K562 (cell line): ENCODE data around the gene CDADC1.

Source experiments
- BRF2 ChIP-seq: IDR thresholded peaks from 3 replicates; pipeline ENCODE4 v1.6.1; 2011; ENCODE audit warnings: borderline replicate concordance, mild to moderate bottlenecking; ENCODE audit not compliant: insufficient read length, insufficient read depth
- CBX3 ChIP-seq, 2 experiments: IDR thresholded peaks; 1 replicate in 1 of 2; 2 replicates in 1 of 2; pipeline ENCODE4 v1.6.1; 2012; ENCODE audit warnings: inconsistent platforms in 2 of 2, low read length in 2 of 2, borderline replicate concordance in 1 of 2, control low read depth in 1 of 2
- EZH2 ChIP-seq: IDR thresholded peaks from 2 replicates; pipeline ENCODE4 v1.6.1; 2012; ENCODE audit warnings: low read depth, mild to moderate bottlenecking, inconsistent platforms, low read length, borderline replicate concordance
- GABPB1 ChIP-seq: sonication (generic); formaldehyde crosslinking; IDR thresholded peaks from 2 replicates; pipeline ENCODE4 v1.8.0; 2022; ENCODE audit warnings: mild to moderate bottlenecking, missing genetic modification reagents
- POLR2A ChIP-seq: fragments of 450-650 bp; conservative IDR thresholded peaks from 2 replicates; pipeline ENCODE4 v1.6.1; 2016
- SP1 ChIP-seq: sonication (generic); formaldehyde crosslinking; IDR thresholded peaks from 2 replicates; pipeline ENCODE4 v1.8.1; 2022; ENCODE audit warnings: mild to moderate bottlenecking, missing genetic modification reagents
- TAF1 ChIP-seq: IDR thresholded peaks from 2 replicates; pipeline ENCODE4 v1.6.1; 2011; ENCODE audit warnings: mild to moderate bottlenecking, low read length, moderate library complexity; ENCODE audit not compliant: insufficient read depth, control insufficient read depth, severe bottlenecking; ENCODE audit errors: extremely low read depth
- TF ChIP-seq, protein P1 (sequence below), 2 experiments: fragments of 450-650 bp; formaldehyde crosslinking in 1 of 2; IDR thresholded peaks; 2 replicates each; pipeline versions ENCODE4 v1.4.0 to v1.6.1; 2014 to 2020; ENCODE audit warnings: mild to moderate bottlenecking in 2 of 2, borderline replicate concordance in 1 of 2, low read depth in 1 of 2

GRCh38 chr13:49213539-49213938, 34.2 kb upstream of the CDADC1 start:
- TF ChIP-seq TAF1 (no peak), POLR2A (no peak), EZH2 (no peak), SP1 (CRISPR knock-in tag) (no peak), GABPB1 (CRISPR knock-in tag) (no peak), CBX3 (IDR thresholded peaks at IDR 0.05; ENCODE audit: borderline replicate concordance in 1 of 2, low read length in 2 of 2) (no peak), BRF2 (no peak)
- TF ChIP-seq, protein P1, sequence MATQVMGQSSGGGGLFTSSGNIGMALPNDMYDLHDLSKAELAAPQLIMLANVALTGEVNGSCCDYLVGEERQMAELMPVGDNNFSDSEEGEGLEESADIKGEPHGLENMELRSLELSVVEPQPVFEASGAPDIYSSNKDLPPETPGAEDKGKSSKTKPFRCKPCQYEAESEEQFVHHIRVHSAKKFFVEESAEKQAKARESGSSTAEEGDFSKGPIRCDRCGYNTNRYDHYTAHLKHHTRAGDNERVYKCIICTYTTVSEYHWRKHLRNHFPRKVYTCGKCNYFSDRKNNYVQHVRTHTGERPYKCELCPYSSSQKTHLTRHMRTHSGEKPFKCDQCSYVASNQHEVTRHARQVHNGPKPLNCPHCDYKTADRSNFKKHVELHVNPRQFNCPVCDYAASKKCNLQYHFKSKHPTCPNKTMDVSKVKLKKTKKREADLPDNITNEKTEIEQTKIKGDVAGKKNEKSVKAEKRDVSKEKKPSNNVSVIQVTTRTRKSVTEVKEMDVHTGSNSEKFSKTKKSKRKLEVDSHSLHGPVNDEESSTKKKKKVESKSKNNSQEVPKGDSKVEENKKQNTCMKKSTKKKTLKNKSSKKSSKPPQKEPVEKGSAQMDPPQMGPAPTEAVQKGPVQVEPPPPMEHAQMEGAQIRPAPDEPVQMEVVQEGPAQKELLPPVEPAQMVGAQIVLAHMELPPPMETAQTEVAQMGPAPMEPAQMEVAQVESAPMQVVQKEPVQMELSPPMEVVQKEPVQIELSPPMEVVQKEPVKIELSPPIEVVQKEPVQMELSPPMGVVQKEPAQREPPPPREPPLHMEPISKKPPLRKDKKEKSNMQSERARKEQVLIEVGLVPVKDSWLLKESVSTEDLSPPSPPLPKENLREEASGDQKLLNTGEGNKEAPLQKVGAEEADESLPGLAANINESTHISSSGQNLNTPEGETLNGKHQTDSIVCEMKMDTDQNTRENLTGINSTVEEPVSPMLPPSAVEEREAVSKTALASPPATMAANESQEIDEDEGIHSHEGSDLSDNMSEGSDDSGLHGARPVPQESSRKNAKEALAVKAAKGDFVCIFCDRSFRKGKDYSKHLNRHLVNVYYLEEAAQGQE (IDR thresholded peaks at IDR 0.05; ENCODE audit: borderline replicate concordance) = no peak
- TF ChIP-seq, protein P1 (CRISPR knock-in tag; IDR thresholded peaks at IDR 0.05; ENCODE audit: low read depth) = no peak
